ENCODE results near the gene PNPLA3. TPM values are rescaled to one million over a fixed set of nuclear protein-coding genes. Genes with fewer than 3 reads are reported as not detected.

Gene PNPLA3
- total RNA-seq, 8 experiments from 2014 or later = 1.1 to 16.9 (median 3.0) TPM

DNA sequence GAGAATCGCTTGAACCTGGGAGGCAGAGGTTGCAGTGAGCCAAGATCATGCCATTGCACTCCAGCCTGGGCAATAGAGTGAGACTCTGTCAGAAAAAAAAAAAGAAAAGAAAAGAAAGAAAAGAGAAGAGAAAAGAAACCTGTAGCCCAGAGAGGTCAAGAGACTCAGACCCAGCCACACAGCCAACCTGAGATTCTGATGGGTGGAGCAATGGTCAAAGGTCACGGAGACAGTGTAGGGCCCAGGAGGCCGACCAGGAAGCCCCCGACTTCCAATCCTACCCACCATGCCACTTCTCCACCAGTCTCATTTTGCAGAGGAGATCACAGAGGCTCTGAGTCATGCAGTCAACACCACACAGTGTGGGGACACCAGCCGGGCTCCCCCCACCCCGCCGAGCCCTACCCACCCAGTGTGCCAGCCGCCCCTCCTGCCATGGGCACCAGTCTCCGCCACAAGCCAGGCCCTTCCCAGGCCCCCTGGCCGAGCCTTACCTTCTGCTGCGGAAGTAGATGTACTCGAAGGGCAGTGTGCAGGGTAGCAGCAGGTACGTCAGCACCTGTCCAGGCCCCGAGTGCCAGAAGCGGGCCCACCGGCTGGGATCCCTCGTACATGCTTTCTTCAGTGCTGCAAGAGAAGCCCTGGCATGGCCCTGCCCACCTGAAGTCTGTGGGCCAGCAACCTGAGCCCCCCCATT, 39.7 kb upstream of the PNPLA3 start:
- in situ Hi-C loops (cut with MboI; ENCODE audit: low pct_unique_long_range_greater_than_20kb in 2 of 9, low sequenced_read_pairs in 9 of 9, unreplicated experiment in 9 of 9) = no loop called here
- WGBS, 10 experiments = 0 to 93% (median 84%) methylated on average over 1 to 3 of the region's 17 CpGs; no CpG with 5 or more reads in 6 of the 10 experiments
- no peak for ATAC-seq (replicated peaks in 6 of 8)
- Histone ChIP-seq H3K4me1 (replicated peaks in 1 of 2) (no peaks in the 10 kb centered on the region), H3K27ac (no peak overlapping the region), H3K4me3 (no peak overlapping the region)

DNA sequence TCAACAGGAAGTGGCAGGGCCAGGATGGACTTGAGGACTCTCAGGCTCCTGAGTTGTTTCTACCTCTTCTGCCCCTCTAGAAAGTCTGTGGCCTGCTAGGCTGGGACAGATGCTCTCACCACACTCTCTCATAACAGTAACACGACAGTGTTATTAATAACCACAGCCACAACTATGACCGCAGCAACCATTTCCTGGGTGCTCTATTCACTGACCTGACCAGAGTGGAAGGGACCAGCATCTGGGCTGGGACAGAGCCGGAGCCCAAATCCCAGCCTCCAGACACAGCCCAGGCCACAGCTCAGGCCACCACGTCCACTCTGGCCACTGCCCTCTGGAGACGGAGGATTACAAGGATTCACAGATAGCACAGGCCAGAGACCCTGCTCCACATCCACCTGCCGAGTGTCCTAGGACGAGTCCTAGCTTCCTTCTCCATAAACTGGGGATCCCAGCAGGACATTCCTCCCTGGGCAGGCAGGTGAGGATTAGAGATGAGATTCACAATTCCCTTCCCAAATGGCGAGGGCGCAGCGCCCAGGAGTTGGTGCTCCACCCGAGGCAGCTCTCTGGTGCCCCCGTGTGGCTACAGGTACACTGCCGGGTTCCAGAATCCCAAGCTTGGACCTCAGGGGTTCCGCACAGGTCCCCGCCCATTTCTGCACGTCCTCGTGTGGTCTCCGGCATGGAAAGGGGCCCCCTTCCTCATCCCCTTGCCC, 38.8 kb upstream of the PNPLA3 start:
- 0 to 90% (median 49%) methylated on average over 1 to 5 of the region's 18 CpGs; no CpG with 5 or more reads in 5 of the 10 experiments for WGBS, 10 experiments
- in situ Hi-C loops (cut with MboI; ENCODE audit: low pct_unique_long_range_greater_than_20kb in 2 of 9, low sequenced_read_pairs in 9 of 9, unreplicated experiment in 9 of 9) = no loop called here
- H3K4me3 ChIP-seq = no peak overlapping the region
- H3K4me1 ChIP-seq (replicated peaks in 1 of 2) = no peaks in the 10 kb centered on the region
- no peak overlapping the region for H3K27ac ChIP-seq
- peak in 4 of 8 experiments; percentile 33 to 83 (median 72) for ATAC-seq (replicated peaks in 6 of 8)

GRCh38 chr22:43885319-43885671, 38.3 kb upstream of the PNPLA3 start:
- H3K4me1 ChIP-seq (replicated peaks in 1 of 2) = no peaks in the 10 kb centered on the region
- 0 to 100% (median 100%) methylated on average over 1 to 2 of the region's 7 CpGs; no CpG with 5 or more reads in 5 of the 10 experiments for WGBS, 10 experiments
- no peak overlapping the region for H3K27ac ChIP-seq
- in situ Hi-C loops (cut with MboI; ENCODE audit: low pct_unique_long_range_greater_than_20kb in 2 of 9, low sequenced_read_pairs in 9 of 9, unreplicated experiment in 9 of 9) = no loop called here
- ATAC-seq (replicated peaks in 6 of 8) = no peak
- no peak overlapping the region for H3K4me3 ChIP-seq

DNA sequence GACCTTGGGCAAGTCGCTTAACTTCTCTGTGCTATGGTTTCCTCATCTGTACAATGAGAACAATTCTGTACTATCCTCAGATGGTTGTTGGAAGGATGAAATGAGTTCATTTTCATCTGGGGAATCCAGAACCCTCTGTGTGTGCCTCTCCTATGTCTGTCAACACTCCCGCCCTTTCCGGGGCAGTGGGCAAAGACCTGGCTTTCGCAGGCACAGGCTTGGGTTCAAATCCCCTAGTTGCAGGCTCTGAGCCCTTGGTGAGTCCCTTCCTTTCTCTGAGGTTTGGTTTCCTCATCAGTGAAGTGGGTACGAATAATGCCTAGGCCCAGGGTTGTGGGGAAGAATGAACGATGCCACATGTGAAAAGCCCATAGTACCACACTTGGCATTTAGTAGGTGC, 37.8 kb upstream of the PNPLA3 start:
- Histone ChIP-seq H3K27ac (no peak overlapping the region), H3K4me1 (replicated peaks in 1 of 2) (no peaks in the 10 kb centered on the region), H3K4me3 (no peak overlapping the region)
- ATAC-seq (replicated peaks in 6 of 8) = no peak
- 74 to 90% (median 83%) methylated on average over 1 to 5 of the region's 6 CpGs; no CpG with 5 or more reads in 3 of the 10 experiments for WGBS, 10 experiments
- in situ Hi-C loops (cut with MboI; ENCODE audit: low pct_unique_long_range_greater_than_20kb in 2 of 9, low sequenced_read_pairs in 9 of 9, unreplicated experiment in 9 of 9) = no loop called here

DNA sequence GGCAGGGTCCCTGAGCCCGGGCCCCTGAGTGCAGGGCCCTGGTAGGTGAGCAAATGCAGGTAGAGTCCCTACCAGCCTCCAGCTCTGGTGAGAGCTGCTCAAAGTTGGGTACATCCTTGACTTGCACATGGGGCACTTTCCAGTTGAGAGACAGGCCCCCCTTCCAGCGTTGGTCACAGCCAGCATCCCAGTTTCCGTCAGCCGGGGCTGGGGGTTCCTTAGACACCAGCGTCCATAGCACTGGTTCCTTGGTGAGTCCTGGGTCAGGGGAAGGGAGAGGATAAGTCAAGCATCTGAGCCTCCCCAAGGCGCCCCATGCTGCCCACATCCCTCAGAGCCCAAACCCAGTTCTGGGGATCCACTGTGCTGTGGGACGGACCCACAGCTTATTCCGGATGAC, 37.4 kb upstream of the PNPLA3 start:
- H3K4me1 ChIP-seq (replicated peaks in 1 of 2) = no peaks in the 10 kb centered on the region
- H3K27ac ChIP-seq = no peak overlapping the region
- no peak for ATAC-seq (replicated peaks in 6 of 8)
- WGBS, 10 experiments = 0 to 82% (median 63%) methylated on average over 1 to 7 of the region's 8 CpGs; no CpG with 5 or more reads in 4 of the 10 experiments
- in situ Hi-C loops (cut with MboI; ENCODE audit: low pct_unique_long_range_greater_than_20kb in 2 of 9, low sequenced_read_pairs in 9 of 9, unreplicated experiment in 9 of 9) = no loop called here
- H3K4me3 ChIP-seq = no peak overlapping the region

GRCh38 chr22:43887391-43887790, 36.2 kb upstream of the PNPLA3 start:
- 50 to 60% (median 50%) methylated on average over 1 to 3 of the region's 4 CpGs; no CpG with 5 or more reads in 5 of the 10 experiments for WGBS, 10 experiments
- no peak for ATAC-seq (replicated peaks in 6 of 8)
- no peak overlapping the region for H3K27ac ChIP-seq
- in situ Hi-C loops (cut with MboI; ENCODE audit: low pct_unique_long_range_greater_than_20kb in 2 of 9, low sequenced_read_pairs in 9 of 9, unreplicated experiment in 9 of 9) = no loop called here
- H3K4me3 ChIP-seq = no peak overlapping the region
- no peaks in the 10 kb centered on the region for H3K4me1 ChIP-seq (replicated peaks in 1 of 2)

DNA sequence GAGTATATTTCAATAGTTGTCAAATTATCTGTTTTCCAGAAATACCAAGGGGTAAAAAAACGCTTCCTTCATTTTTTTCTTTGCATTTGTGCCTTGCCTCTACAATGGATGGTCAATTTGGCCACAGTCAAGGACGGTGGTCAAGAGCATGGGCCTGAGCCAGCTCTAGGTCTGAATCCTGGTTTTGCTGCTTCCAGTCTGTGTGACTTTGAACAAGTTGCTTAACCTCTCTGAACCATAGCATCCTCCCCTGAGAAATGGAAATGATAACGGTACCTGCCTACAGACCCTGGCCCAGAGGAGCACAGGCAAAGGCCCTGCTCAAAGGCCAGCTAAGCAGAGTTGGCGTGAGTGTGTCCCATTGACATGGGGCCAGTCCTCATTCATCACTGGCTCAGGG, 34.9 kb upstream of the PNPLA3 start:
- ATAC-seq (replicated peaks in 6 of 8) = no peak
- H3K4me1 ChIP-seq (replicated peaks in 1 of 2) = no peaks in the 10 kb centered on the region
- H3K4me3 ChIP-seq = no peak overlapping the region
- WGBS, 10 experiments = 0 to 79% (median 53%) methylated on average over 1 to 3 of the region's 4 CpGs; no CpG with 5 or more reads in 4 of the 10 experiments
- in situ Hi-C loops (cut with MboI; ENCODE audit: low pct_unique_long_range_greater_than_20kb in 2 of 9, low sequenced_read_pairs in 9 of 9, unreplicated experiment in 9 of 9) = no loop called here
- H3K27ac ChIP-seq = no peak overlapping the region

GRCh38 chr22:43889201-43889859, 34.3 kb upstream of the PNPLA3 start:
- H3K4me3 ChIP-seq = no peak overlapping the region
- WGBS, 10 experiments = 17 to 90% (median 72%) methylated on average over 1 to 4 of the region's 16 CpGs; no CpG with 5 or more reads in 5 of the 10 experiments
- in situ Hi-C loops (cut with MboI; ENCODE audit: low pct_unique_long_range_greater_than_20kb in 2 of 9, low sequenced_read_pairs in 9 of 9, unreplicated experiment in 9 of 9) = no loop called here
- ATAC-seq (replicated peaks in 6 of 8) = no peak
- no peak overlapping the region for H3K27ac ChIP-seq
- no peaks in the 10 kb centered on the region for H3K4me1 ChIP-seq (replicated peaks in 1 of 2)

GRCh38 chr22:43889860-43890253, 33.7 kb upstream of the PNPLA3 start:
- no peak overlapping the region for H3K27ac ChIP-seq
- 0 to 83% (median 40%) methylated on average over 1 to 2 of the region's 4 CpGs; no CpG with 5 or more reads in 4 of the 10 experiments for WGBS, 10 experiments
- in situ Hi-C loops (cut with MboI; ENCODE audit: low pct_unique_long_range_greater_than_20kb in 2 of 9, low sequenced_read_pairs in 9 of 9, unreplicated experiment in 9 of 9) = no loop called here
- no peaks in the 10 kb centered on the region for H3K4me1 ChIP-seq (replicated peaks in 1 of 2)
- no peak overlapping the region for H3K4me3 ChIP-seq
- ATAC-seq (replicated peaks in 6 of 8) = peak in 1 of 8 experiments; percentile 14

DNA sequence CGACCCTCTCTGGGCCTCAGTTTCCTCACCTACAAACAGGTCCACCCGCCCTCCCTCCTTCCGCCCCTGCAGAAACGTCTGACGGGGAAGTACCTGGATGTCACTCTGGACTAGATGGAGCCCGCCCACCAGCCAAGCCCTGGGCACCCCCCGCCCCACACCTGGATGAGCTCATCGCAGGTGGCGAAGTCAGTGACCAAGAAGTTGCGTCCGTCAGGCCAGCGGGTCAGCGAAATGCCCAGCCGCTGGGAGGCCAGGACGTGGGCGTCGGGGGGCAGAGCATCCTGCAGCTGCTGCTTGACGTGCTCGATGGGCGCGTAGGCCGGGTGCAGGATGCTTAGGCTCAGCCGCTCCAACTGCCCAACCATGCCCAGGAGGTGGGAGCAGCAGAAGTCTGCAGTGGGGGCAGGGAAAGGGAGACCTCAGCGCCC, 32.7 kb upstream of the PNPLA3 start:
- H3K4me3 ChIP-seq = no peak overlapping the region
- no peaks in the 10 kb centered on the region for H3K4me1 ChIP-seq (replicated peaks in 1 of 2)
- in situ Hi-C loops (cut with MboI; ENCODE audit: low pct_unique_long_range_greater_than_20kb in 2 of 9, low sequenced_read_pairs in 9 of 9, unreplicated experiment in 9 of 9) = no loop called here
- no peak for ATAC-seq (replicated peaks in 6 of 8)
- H3K27ac ChIP-seq = no peak overlapping the region
- 100% methylated on average over 1 of the region's 24 CpGs; no CpG with 5 or more reads in 9 of the 10 experiments for WGBS, 10 experiments

DNA sequence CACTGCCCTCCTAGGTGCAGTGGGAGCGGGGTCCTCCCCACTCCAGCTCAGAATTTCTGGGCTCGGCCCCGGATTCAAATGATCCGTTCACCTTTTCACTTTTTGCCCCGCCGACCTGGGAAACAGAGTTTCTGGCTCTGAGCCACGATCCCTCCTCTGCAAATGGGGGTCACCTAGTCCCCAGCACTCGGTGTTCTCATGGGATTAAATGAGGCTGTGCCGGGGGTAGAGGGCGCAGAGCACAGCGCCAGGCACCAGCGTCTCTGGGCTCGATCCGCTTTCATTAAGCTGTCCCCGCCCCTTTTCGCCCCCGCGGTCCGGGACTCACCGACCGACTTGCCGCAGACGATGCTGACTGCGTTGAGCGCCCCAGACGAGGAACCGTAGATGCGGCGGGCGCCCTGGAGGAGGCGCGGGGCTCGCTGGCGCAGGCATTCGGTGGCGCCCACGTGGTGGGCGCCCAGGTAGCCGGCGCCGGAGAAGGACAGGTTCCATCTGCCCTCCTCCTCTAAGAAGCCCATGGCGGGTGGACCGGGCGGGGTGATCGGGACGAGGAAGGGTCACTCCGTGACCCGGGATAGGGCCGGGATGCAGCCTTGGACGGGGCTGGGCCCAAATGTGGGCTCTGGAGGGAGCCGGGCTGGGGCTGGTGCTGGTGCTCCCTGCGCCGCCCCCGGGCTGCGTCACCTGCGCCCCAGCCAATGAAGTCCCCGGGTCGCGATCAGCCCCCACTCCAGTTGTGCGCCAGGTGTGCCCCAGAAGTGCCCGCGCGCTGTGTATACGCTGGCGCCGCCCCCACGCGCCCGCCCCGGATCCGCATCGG, 32.0 kb upstream of the PNPLA3 start, which contains the start of gene PNPLA5:
Gene PNPLA5, minus strand, starts transcription at position 654 of the 823 bp plus-strand sequence. Its CDS starts 133 bp downstream, at position 521.
- peak in 7 of 8 experiments; percentile 23 to 70 (median 36) for ATAC-seq (replicated peaks in 6 of 8)
- Histone ChIP-seq H3K4me1 (replicated peaks in 1 of 2) (no peaks in the 10 kb centered on the region), H3K4me3 (peak within 1 kb of the TSS in 2 of 5 donors; percentile 4 to 6), H3K27ac (no peak within 1 kb of the TSS)
- in situ Hi-C loops (cut with MboI; ENCODE audit: low pct_unique_long_range_greater_than_20kb in 2 of 9, low sequenced_read_pairs in 9 of 9, unreplicated experiment in 9 of 9) = no loop called here
- 0 to 20% (median 10%) methylated on average over 1 to 14 of the region's 72 CpGs; no CpG with 5 or more reads in 6 of the 10 experiments for WGBS, 10 experiments

DNA sequence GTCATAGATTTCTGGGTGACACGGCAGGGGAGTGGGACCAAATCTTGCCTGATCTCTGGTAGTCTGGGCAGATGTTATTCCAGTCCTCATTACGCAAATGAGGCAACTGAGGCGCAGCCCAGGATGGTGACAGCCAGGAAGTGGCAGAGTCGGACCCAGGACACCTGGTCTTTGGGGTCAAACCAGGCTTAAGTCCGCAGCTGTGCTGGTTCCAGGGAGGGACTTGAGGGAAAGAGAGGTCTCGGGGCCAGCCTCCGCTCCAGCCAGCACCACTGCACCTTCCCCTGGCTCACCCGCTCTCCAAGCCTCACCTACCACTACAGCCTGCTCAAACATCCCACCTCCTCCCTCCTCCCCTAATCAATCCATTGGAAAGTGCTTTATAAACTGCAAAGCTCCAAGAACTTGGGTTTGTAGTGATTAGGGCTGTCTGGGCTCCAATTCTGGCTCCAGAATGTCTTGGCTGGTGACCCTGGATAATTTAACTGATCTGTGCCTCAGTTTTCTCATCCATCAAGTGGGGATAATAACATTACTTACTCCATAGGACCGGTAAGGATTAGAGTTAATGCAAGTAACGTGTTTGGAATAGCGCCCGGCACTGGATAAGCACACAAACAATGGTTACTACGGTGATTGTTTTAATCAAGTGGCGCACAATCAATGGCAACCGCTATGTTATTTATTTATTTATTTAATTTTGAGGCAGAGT, 31.3 kb upstream of the PNPLA3 start:
- Histone ChIP-seq H3K27ac (no peak overlapping the region), H3K4me1 (replicated peaks in 1 of 2) (no peaks in the 10 kb centered on the region), H3K4me3 (no peak overlapping the region)
- WGBS, 10 experiments = 40 to 96% (median 74%) methylated on average over 1 to 8 of the region's 15 CpGs; no CpG with 5 or more reads in 1 of the 10 experiments
- no peak for ATAC-seq (replicated peaks in 6 of 8)
- in situ Hi-C loops (cut with MboI; ENCODE audit: low pct_unique_long_range_greater_than_20kb in 2 of 9, low sequenced_read_pairs in 9 of 9, unreplicated experiment in 9 of 9) = no loop called here
